Right ventricle myocardium inferior (tissue), 1 donor: ENCODE results near the gene PHIP. TPM values are rescaled to one million over a fixed set of nuclear protein-coding genes. Genes with fewer than 3 reads are reported as not detected.
A peak's percentile ranks its signal among the peaks of the same experiment; 100 is the strongest.
"Not testable (repeated sequence)": the region's sequence is repeated elsewhere in the genome, so short reads cannot be mapped to it uniquely, and the experiment has no call there.

Experiments used
- ATAC-seq: fragments of 200-7000 bp; cut with Tn5 transposase; one replicate; pipeline ENCODE4 v1.9.1; 2020; ENCODE audit warnings: mild to moderate bottlenecking, moderate library complexity
- DNase-seq: peaks from one replicate; pipeline ENCODE4 v3.0.0; 2021; ENCODE audit errors: missing footprints
- intact Hi-C: fragments of 100-400 bp; cut with DNase I; formaldehyde crosslinking; loops from one replicate; pipeline ENCODE4 v1.11.0; 2022
- total RNA-seq: library from RNA; stranded (reverse); fragmentation: NEBNext Ultra II Directional; extraction: Animal tissue kit (Norgen Biotek cat#: 25700); gene quantifications from one replicate; pipeline ENCODE4 v1.2.1, GENCODE V29; 2021
- donor health status: DM: no; HTN: yes; CAD: no; lungs with severe emphysema.

Gene PHIP
- total RNA-seq, 1 donor from 2014 or later = 13.8 TPM

- no peak for DNase-seq
- ATAC-seq = no peak
- intact Hi-C loops = no loop called here
These were observed 115.6 kb downstream of the PHIP start for GRCh38 chr6:78962448-78962847.

- intact Hi-C loops = no loop called here
- ATAC-seq = no peak
- no peak for DNase-seq
These were observed 123.3 kb downstream of the PHIP start for GRCh38 chr6:78954740-78955139.

GRCh38 chr6:78953798-78954197, 124.3 kb downstream of the PHIP start:
- no peak for ATAC-seq
- no peak for DNase-seq
- intact Hi-C loops = no loop called here

GRCh38 chr6:78952362-78952761, 125.7 kb downstream of the PHIP start:
- intact Hi-C loops = no loop called here
- DNase-seq = no peak
- ATAC-seq = no peak

GRCh38 chr6:78948785-78949184, 129.3 kb downstream of the PHIP start:
- ATAC-seq (no peak), DNase-seq (no peak)
- intact Hi-C loops = no loop called here

- intact Hi-C loops = no loop called here
- no peak for DNase-seq
These were observed 130.1 kb downstream of the PHIP start for GRCh38 chr6:78947962-78948361.

GRCh38 chr6:78947529-78947928, 130.5 kb downstream of the PHIP start:
- DNase-seq (no peak), ATAC-seq (no peak)
- intact Hi-C loops = no loop called here

More at GRCh38 chr6:78947962-78948361, 130.1 kb downstream of the PHIP start:
- ATAC-seq = no peak

- intact Hi-C loops = no loop called here
- DNase-seq = no peak
- no peak for ATAC-seq
These were observed 135.6 kb downstream of the PHIP start for GRCh38 chr6:78942446-78942845.

GRCh38 chr6:78936515-78936914, 141.5 kb downstream of the PHIP start:
- ATAC-seq (peak; percentile 76), DNase-seq (no peak)
- intact Hi-C loops = loop anchor here (5.0 to 10.0 kb wide), 2 partner anchors 46 to 298 kb away; partner anchors contain the start of gene HMGN3

DNA sequence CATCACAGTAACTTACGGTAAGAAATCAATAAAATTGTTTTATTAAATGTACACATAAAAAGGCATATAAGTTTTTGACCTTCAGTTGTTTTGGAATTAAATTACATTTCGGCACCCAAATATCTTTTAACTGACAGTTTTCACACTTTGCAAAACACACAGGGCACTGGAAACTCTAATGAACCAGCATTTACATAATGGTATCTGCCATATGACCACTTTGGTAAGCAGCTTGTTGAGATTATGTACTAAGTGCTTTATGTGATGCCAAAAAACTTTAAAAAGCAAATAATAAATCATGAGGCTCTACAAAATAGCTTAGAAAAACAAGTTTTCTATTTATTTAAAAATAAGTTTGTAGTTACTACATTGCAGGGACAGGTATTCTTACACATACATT, 142.5 kb downstream of the PHIP start:
- ATAC-seq (no peak), DNase-seq (no peak)
- intact Hi-C loops = loop anchor here (5.0 to 10.0 kb wide), 2 partner anchors 47 to 299 kb away; partner anchors contain the start of gene HMGN3

DNA sequence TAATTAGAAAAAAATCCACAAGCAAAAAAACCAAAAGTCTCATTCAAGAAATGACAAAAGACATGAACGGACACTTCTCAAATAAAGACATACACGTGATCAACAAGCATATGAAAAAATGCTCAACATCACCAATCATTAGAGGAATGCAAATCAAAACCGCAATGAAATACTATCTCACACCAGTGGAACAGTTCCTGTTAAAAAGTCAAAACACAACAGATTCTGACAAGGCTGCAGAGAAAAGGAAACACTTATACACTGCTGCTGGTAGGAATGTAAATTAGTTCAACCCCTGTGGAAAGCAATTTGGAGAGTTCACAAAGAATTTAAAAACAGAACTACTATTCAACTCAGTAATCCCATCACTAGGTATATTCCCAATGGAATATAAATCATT, 152.7 kb downstream of the PHIP start:
- intact Hi-C loops = no loop called here
- ATAC-seq (no peak), DNase-seq (no peak)

DNA sequence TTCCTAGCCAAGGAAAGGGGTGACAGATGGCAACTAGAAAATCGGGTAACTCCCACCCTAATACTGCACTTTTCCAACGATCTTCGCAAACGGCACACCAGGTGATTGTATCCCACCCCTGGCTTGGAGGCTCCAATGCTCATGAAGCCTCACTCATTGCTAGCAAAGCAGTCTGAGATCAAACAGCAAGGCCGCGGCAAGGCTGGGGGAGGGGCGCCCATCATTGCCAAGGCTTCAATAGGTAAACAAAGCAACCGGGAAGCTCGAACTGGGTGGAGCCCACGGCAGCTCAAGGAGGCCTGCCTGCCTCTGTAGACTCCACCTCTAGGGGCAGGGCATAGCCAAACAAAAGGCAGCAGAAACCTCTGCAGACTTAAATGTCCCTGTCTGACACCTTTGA, 156.9 kb downstream of the PHIP start:
- DNase-seq, ATAC-seq, intact Hi-C loops: not testable (repeated sequence)

GRCh38 chr6:78917788-78918187, 160.3 kb downstream of the PHIP start:
- DNase-seq = no peak
- no peak for ATAC-seq

DNA sequence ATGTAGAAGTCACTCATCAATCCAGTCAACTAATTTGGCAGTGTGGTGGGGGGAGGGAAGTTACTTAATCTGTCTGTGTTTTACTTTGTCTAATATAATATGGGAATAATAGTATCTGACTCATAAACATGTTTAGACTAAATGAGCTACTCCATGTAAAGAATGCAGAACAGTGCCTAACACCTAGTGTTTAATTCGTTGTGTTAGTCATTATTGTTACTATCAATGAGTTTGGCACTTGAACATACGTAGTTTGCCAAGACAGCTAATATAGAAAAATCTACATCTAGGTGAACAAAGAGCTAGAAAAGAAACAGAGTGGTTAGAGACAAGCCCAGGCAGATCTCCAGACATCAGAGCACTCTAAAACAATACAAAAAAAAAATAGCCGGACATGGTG, 161.6 kb downstream of the PHIP start:
- intact Hi-C loops = no loop called here
- ATAC-seq (no peak), DNase-seq (no peak)

More at GRCh38 chr6:78917788-78918187, 160.3 kb downstream of the PHIP start:
- intact Hi-C loops = no loop called here

DNA sequence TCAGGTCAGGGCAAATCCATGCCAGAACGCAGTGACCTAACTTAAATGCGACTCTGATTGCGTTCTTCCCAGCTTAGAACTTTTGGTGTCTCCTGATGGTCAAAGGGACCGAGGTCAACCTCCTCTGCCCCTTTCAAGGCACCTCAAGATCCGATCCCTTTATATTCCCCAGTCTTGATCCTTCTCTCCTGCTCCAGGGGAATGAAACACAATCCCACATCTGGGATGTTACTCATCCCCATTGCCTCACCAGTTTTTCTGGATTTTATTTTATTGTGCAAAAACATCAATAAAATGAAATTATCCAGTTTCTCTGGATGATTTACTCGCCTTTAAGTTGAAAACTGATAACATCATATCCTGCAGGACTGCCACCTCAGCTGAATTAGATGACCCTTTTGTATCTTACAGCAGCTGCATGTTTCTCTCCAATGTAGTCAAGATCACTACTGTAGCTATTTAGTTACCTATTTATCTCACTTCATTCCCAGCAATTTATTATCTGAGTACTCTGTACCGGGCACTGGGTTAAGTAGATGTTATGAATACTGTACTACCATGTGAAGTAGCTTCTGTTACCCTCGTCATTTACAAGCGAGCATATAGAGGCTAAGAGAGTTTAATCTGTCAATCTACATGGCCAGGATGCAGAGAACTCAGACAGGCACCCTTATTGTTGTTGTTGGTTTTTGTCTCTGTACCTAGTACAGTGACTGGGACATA, 166.7 kb downstream of the PHIP start:
- ATAC-seq = no peak
- intact Hi-C loops = no loop called here

DNA sequence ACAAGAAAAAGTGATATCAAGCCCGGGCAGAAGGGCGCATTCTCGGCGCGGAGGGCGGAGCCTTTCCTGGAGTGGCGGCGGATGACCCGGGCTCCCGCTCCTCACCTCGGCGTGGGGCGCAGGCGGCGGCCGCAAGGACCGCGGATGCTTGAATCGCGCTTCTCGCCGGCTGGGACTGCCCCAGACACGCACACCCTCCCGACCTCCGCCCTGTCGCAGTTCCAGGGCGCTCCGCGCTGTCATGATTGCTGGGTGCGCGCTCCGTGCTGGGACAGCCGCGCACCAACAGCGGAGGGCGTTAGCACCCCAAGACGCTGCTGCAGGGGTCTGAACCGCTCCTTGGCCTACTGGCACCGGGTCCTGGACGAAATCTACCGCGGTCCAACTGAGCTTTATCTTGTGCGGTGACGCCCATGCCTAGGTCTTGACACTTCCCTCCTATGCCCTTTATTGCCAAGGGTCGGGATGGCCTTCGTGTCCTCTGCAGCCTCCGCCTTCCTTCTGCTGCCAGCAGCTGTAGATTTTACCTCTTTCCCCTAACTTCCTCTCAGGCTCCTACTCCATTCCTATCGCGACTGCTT, 167.4 kb downstream of the PHIP start:
- DNase-seq (peak; percentile 60), ATAC-seq (peak; percentile 68)
- intact Hi-C loops = no loop called here

More for the DNA sequence above, 166.7 kb downstream of the PHIP start:
- DNase-seq = no peak

DNA sequence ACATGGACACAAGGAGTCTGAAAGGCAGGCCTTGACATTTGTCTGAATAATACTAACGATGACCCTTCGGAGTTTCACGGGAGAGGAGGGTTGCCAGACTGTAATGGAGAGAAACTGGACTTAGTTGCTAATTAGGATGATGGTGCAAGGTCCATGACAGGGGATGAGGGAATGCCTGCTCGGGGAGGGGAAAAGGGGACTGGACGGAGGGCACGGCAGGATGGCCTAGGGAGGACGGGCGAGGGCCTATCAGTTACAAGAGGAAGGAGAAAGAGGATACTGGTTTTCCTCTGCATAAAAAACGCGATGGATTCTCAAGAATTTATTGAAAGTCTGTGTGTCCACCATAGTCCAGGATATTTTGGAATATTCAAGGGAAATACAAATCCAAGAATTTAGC, 168.0 kb downstream of the PHIP start:
- ATAC-seq = no peak

GRCh38 chr6:78909391-78909790, 168.7 kb downstream of the PHIP start:
- intact Hi-C loops = no loop called here
- DNase-seq (no peak), ATAC-seq (peak; percentile 54)

More for the DNA sequence above, 168.0 kb downstream of the PHIP start:
- DNase-seq = no peak
- intact Hi-C loops = no loop called here

- intact Hi-C loops = no loop called here
- DNase-seq (no peak), ATAC-seq (no peak)
These were observed 169.4 kb downstream of the PHIP start for GRCh38 chr6:78908621-78909020.

- ATAC-seq (no peak), DNase-seq (no peak)
- intact Hi-C loops = no loop called here
These were observed 181.8 kb downstream of the PHIP start for GRCh38 chr6:78896227-78896626.
